Heart left ventricle (tissue), 16 donors: ENCODE data around the gene ARSB. TPM values are rescaled to one million over a fixed set of nuclear protein-coding genes. Genes with fewer than 3 reads are reported as not detected.
A peak's percentile ranks its signal among the peaks of the same experiment; 100 is the strongest.

Source experiments
- ATAC-seq, 4 donors: fragments of 200-7000 bp; cut with Tn5 transposase; one replicate each; pipeline ENCODE4 v1.9.1; 2020 to 2022; ENCODE audit warnings: moderate library complexity in 4 of 4, mild to moderate bottlenecking in 3 of 4, moderate number of reproducible peaks in 1 of 4
- DNase-seq, 5 donors: peaks; one replicate each; pipeline ENCODE4 v3.0.0-alpha.2; 2020
- H3K27ac ChIP-seq, 12 donors: fragments of 200-600 bp; sonication (generic) in 4 of 12; one replicate each; pipeline versions ENCODE4 v1.5.0 to v1.8.0; 2016 to 2022; ENCODE audit warnings: mild to moderate bottlenecking in 2 of 12
- H3K27me3 ChIP-seq, 9 donors: fragments of 200-600 bp; sonication (generic) in 2 of 9; one replicate each; pipeline versions ENCODE4 v1.5.1 to v1.8.0; 2016 to 2022; ENCODE audit warnings: mild to moderate bottlenecking in 3 of 9
- H3K36me3 ChIP-seq, 9 donors: fragments of 200-600 bp; sonication (generic) in 2 of 9; one replicate each; pipeline versions ENCODE4 v1.5.0 to v1.8.0; 2018 to 2022; ENCODE audit warnings: mild to moderate bottlenecking in 2 of 9
- H3K4me1 ChIP-seq, 12 donors: fragments of 200-600 bp; sonication (generic) in 4 of 12; one replicate each; pipeline versions ENCODE4 v1.5.0 to v1.8.0; 2016 to 2022; ENCODE audit warnings: mild to moderate bottlenecking in 3 of 12
- H3K4me3 ChIP-seq, 12 donors: fragments of 200-600 bp; sonication (generic) in 4 of 12; one replicate each; pipeline versions ENCODE4 v1.5.0 to v1.8.0; 2017 to 2022; ENCODE audit warnings: mild to moderate bottlenecking in 9 of 12, moderate library complexity in 4 of 12
- H3K9me3 ChIP-seq, 12 donors: fragments of 200-600 bp; sonication (generic) in 4 of 12; one replicate each; pipeline versions ENCODE4 v1.5.0 to v1.8.0; 2016 to 2022; ENCODE audit warnings: mild to moderate bottlenecking in 1 of 12
- CTCF ChIP-seq, 12 donors: fragments of 200-600 bp; sonication (generic) in 4 of 12; IDR thresholded peaks; one replicate each; pipeline versions ENCODE4 v1.5.0 to v1.8.0; 2018 to 2022; ENCODE audit warnings: antibody characterized with exemption in 12 of 12, mild to moderate bottlenecking in 5 of 12
- POLR2A ChIP-seq, 2 donors: fragments of 450-650 bp; IDR thresholded peaks; one replicate each; pipeline ENCODE4 v1.6.1; 2017; ENCODE audit warnings: antibody characterized with exemption in 2 of 2, mild to moderate bottlenecking in 2 of 2, moderate library complexity in 2 of 2
- WGBS, 4 donors: extraction: QIAGEN DNeasy Blood & Tissue Kit in 2 of 4; methylation state at CpG; one replicate each; pipeline versions ENCODE4 v1.1.5 to v1.1.7; 2013 to 2018; 5-methylcytosine and 5-hydroxymethylcytosine counted together
- intact Hi-C, 10 donors: fragments of 100-400 bp; cut with DNase I; formaldehyde crosslinking; loops; one replicate each; pipeline versions ENCODE4 v1.11.1 to v1.14.2; 2022
- polyA plus RNA-seq, 2 donors: library from polyadenylated mRNA; stranded (reverse); fragments of 200-250 nt; gene quantifications; one replicate each; pipeline ENCODE4 v1.2.3, GENCODE V29; 2013
- total RNA-seq, 9 donors: library from RNA; depleted of rRNA in 2 of 9; stranded (reverse); fragments of >200 nt in 2 of 9; fragmentation: NEBNext Ultra II Directional in 3 of 9; extraction: Animal tissue kit (Norgen Biotek cat#: 25700) in 3 of 9; gene quantifications; one replicate each; pipeline versions ENCODE4 v1.1.0 to v1.2.4, GENCODE V29; 2016 to 2023
- donor health status: ischemic (EF 13 %, LVEDD 7.1; RV severe dilation, severe dysfunction).
- donor health status: healthy with polysubstance abuse.
- donor health status: DM: no; HTN: yes; CAD: no.
- donor health status: DM: no; HTN: no; CAD: no.
- donor health status: ischemic (EF 25% LVEDD 6.9; RV normal size, moderate dysfunction).
- donor health status: ischemic (EF 25% LVEDD 5.7; RV mildly dilated, moderate dysfunction).
- donor health status: healthy.
- donor health status: DM: yes; HTN: yes; CAD: no.
- donor health status: ischemic (EF 35%, LVEDD 5.7; RV mildly dilated, moderate dysfunction).
- donor health status: nonischemic (EF 11% LVEDD 7.7; RV severe dilation, severe dysfunction).
- donor health status: DM: yes; HTN: yes; CAD: no.
- donor health status: PGD.
- donor health status: ischemic (EF 29% LVEDD 5.4; RV normal size, mild dysfunction).
- donor health status: nonischemic (EF 23%, LVEDD 6.1; RV moderate dilation, normal function).

The ARSB gene
- total and polyA plus RNA-seq, 11 donors, result 2.2 to 25.8 (median 14.4) TPM

- ATAC-seq, result no peak
- 73 to 78% (median 74%) methylated on average over 6 of the region's 6 CpGs for WGBS, 4 donors
Measured at GRCh38 chr5:78889369-78890140, 95.6 kb downstream of the ARSB start.

GRCh38 chr5:78888580-78889368 lies 96.3 kb downstream of the ARSB start:
- peaks cover 0 to 7% (median 0%) of the 10 kb centered on the region in 9 donors for H3K36me3 ChIP-seq
- ATAC-seq (peak in 2 of 4 donors; percentile 34 to 52), DNase-seq (peak in 4 of 5 donors; percentile 38 to 67 (median 56))
- H3K4me1 ChIP-seq, result peaks cover 0 to 17% (median 3%) of the 10 kb centered on the region in 12 donors
- no peaks in the 10 kb centered on the region for H3K27me3 ChIP-seq
- H3K27ac ChIP-seq, result peak overlapping the region in 4 of 12 donors; percentile 1 to 15 (median 8)
- TF ChIP-seq POLR2A (IDR thresholded peaks at IDR 0.05) (no peak), CTCF (IDR thresholded peaks at IDR 0.05) (no peak)
- WGBS, 4 donors, result 49 to 64% (median 53%) methylated on average over 10 of the region's 10 CpGs
- no peaks in the 10 kb centered on the region for H3K9me3 ChIP-seq
- intact Hi-C loops, result loop anchor here in 5 of 10 donors (5.0 to 10.0 kb wide), 4 partner anchors 54 to 421 kb away; no protein-coding TSS in a partner anchor
- H3K4me3 ChIP-seq, result no peak overlapping the region

More at GRCh38 chr5:78889369-78890140, 95.6 kb downstream of the ARSB start:
- Histone ChIP-seq H3K27me3 (no peaks in the 10 kb centered on the region), H3K4me3 (no peak overlapping the region), H3K4me1 (peaks cover 0 to 17% (median 3%) of the 10 kb centered on the region in 12 donors), H3K36me3 (peaks cover 0 to 7% (median 0%) of the 10 kb centered on the region in 9 donors), H3K27ac (peak overlapping the region in 4 of 12 donors; percentile 1 to 15 (median 5)), H3K9me3 (no peaks in the 10 kb centered on the region)
- TF ChIP-seq POLR2A (IDR thresholded peaks at IDR 0.05), result no peak
- no peak for TF ChIP-seq CTCF (IDR thresholded peaks at IDR 0.05)
- intact Hi-C loops, result loop anchor here in 5 of 10 donors (5.0 to 10.0 kb wide), 4 partner anchors 55 to 422 kb away; no protein-coding TSS in a partner anchor
- DNase-seq, result no peak

- H3K36me3 ChIP-seq, result peaks cover 0 to 7% (median 0%) of the 10 kb centered on the region in 9 donors
- 86 to 92% (median 89%) methylated on average over 6 of the region's 6 CpGs for whole genome bisulfite sequencing, 4 donors
- no peak for DNase-seq
- H3K9me3 ChIP-seq, result no peaks in the 10 kb centered on the region
- TF ChIP-seq CTCF (IDR thresholded peaks at IDR 0.05) (no peak), POLR2A (IDR thresholded peaks at IDR 0.05) (no peak)
- no peak for ATAC-seq
- intact Hi-C loops, result loop anchor here in 5 of 10 donors (5.0 to 10.0 kb wide), 4 partner anchors 53 to 420 kb away; no protein-coding TSS in a partner anchor
- peaks cover 0 to 17% (median 3%) of the 10 kb centered on the region in 12 donors for H3K4me1 ChIP-seq
- H3K27ac ChIP-seq, result no peak overlapping the region
- H3K4me3 ChIP-seq, result no peak overlapping the region
- H3K27me3 ChIP-seq, result no peaks in the 10 kb centered on the region
Measured at GRCh38 chr5:78887384-78888118, 97.6 kb downstream of the ARSB start.
